Activated T-helper 1 cell treated with anti-CD3 and anti-CD28 coated beads, Interleukin-12 subunit alpha, Interleukin-12 subunit beta, Interleukin-2, Interleukin-4 antibody, amounts not matched to agents 30 ng/mL and 10 ng/mL and 1 ng/mL, durations not matched to agents 14 hours and 24 hours and 36 hours (primary cell): ENCODE data around the gene SETD7. TPM values are rescaled to one million over a fixed set of nuclear protein-coding genes. Genes with fewer than 3 reads are reported as not detected.
A peak's percentile ranks its signal among the peaks of the same experiment; 100 is the strongest.
"Not testable (repeated sequence)": the region's sequence is repeated elsewhere in the genome, so short reads cannot be mapped to it uniquely, and the experiment has no call there.

Source experiments
- DNase-seq: peaks from one replicate; pipeline ENCODE4 v3.0.0; 2021; ENCODE audit warnings: low spot score
- H3K27ac Mint-ChIP-seq: one replicate; pipeline ENCODE4 v1.8.0; 2021; ENCODE audit warnings: mild to moderate bottlenecking, mixed read lengths
- H3K27me3 Mint-ChIP-seq: one replicate; pipeline ENCODE4 v1.8.0; 2022; ENCODE audit warnings: mild to moderate bottlenecking, moderate library complexity, mixed read lengths; ENCODE audit not compliant: insufficient read depth
- H3K36me3 Mint-ChIP-seq: one replicate; pipeline ENCODE4 v1.8.0; 2021; ENCODE audit warnings: low read depth, mixed read lengths
- H3K4me1 Mint-ChIP-seq: one replicate; pipeline ENCODE4 v1.8.0; 2021; ENCODE audit warnings: low read depth, mixed read lengths
- H3K4me3 Mint-ChIP-seq: one replicate; pipeline ENCODE4 v1.8.0; 2021; ENCODE audit warnings: mild to moderate bottlenecking, moderate library complexity, mixed read lengths
- H3K9me3 Mint-ChIP-seq: one replicate; pipeline ENCODE4 v1.8.0; 2021; ENCODE audit warnings: mixed read lengths
- intact Hi-C: fragments of 100-400 bp; cut with micrococcal nuclease; formaldehyde crosslinking; loops from one replicate; pipeline ENCODE4 v1.15.1; 2024
- total RNA-seq: library from RNA; stranded (reverse); gene quantifications from 2 replicates; pipeline ENCODE4 v1.2.3, GENCODE V29; 2022

Gene SETD7
- total RNA-seq, 1 donor from 2014 or later, result 17.4 TPM

DNA sequence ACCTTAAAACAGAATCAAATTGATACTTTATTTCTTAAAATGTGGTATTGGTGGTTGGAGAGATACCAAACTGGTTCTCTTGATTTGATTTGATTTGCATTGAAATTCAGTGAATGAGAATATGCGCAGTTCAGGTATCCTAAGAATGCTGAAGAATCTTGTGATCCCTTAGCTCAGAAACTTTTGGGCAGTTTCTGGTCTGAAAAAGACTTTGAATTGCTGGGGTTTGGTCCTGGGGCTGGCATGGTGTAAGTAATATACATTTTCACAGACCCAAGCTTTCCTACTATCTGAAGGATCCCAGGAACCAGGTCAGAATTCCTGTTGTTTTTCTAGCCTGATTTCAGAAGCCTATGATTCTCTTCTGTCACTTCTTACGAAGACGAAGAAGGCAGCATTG lies 95.5 kb downstream of the SETD7 start:
- intact Hi-C loops, result no loop called here
- Mint-ChIP-seq H3K9me3 (no peaks in the 10 kb centered on the region), H3K27ac (no peak overlapping the region), H3K27me3 (no peaks in the 10 kb centered on the region), H3K36me3 (peaks cover 14% of the 10 kb centered on the region), H3K4me3 (no peak overlapping the region), H3K4me1 (peaks cover 34% of the 10 kb centered on the region)
- DNase-seq, result no peak

DNA sequence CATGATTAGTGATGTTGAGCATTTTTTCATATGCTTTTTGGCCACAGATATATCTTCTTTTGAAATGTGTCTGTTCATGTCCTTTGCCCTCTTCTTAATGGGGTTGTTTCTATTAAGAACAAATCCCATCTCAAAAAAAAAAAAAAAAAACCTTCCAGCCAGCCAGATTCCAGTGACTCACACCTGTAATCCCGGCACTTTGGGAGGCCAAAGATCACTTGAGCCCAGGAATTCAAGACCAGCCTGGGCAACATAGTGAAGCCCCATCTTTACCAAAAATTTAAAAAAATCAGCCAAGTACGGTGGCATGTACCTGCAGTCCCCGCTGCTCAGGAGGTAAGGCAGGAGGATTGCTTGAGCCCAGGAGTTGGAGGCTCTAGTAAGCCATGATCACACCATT lies 97.0 kb downstream of the SETD7 start:
- Mint-ChIP-seq H3K27ac (no peak overlapping the region), H3K27me3 (no peaks in the 10 kb centered on the region), H3K9me3 (no peaks in the 10 kb centered on the region), H3K36me3 (peaks cover 12% of the 10 kb centered on the region), H3K4me3 (no peak overlapping the region), H3K4me1 (peaks cover 50% of the 10 kb centered on the region)
- no peak for DNase-seq
- intact Hi-C loops, result no loop called here

DNA sequence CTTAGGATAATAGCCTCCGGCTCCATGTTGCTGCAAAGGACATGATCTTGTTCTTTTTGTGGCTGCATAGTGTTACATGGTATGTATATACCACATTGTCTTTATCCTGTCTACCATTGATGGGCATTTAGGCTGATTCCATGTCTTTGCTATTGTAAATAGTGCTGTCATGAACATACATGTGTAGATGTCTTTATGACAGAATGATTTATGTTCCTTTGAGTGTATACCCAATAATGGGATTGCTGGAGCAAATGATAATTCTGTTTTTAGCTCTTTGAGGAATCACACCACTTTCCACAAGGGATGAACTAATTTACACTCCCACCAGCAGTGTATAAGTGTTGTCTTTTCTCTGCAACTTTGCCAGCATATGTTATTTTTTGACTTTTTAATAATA lies 97.5 kb downstream of the SETD7 start:
- Mint-ChIP-seq H3K4me1 (peaks cover 50% of the 10 kb centered on the region), H3K27me3 (no peaks in the 10 kb centered on the region), H3K9me3 (no peaks in the 10 kb centered on the region), H3K27ac (no peak overlapping the region), H3K4me3 (no peak overlapping the region), H3K36me3 (peaks cover 8% of the 10 kb centered on the region)
- no peak for DNase-seq
- intact Hi-C loops, result no loop called here

DNA sequence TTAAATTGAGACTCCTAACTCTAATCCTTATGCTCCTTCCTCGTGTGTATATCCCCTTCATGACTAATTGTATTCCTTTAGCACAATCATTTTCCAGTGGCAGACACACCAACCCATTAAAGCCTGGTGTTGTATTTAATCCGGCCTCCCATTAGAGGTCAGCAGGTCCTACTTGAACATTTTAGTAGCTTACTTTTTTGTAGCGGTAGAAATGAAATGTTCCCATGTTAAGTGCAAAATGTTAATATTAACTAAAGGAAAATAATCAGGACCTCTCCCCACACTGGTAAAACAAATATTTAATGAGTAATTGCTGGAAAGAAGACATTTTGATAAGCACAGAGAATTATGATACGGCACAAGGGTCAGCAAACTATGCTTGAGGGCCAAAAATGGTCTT lies 98.7 kb downstream of the SETD7 start:
- Mint-ChIP-seq H3K9me3 (no peaks in the 10 kb centered on the region), H3K4me1 (peaks cover 57% of the 10 kb centered on the region), H3K36me3 (peaks cover 6% of the 10 kb centered on the region), H3K4me3 (no peak overlapping the region), H3K27ac (no peak overlapping the region), H3K27me3 (no peaks in the 10 kb centered on the region)
- no peak for DNase-seq
- intact Hi-C loops, result no loop called here

DNA sequence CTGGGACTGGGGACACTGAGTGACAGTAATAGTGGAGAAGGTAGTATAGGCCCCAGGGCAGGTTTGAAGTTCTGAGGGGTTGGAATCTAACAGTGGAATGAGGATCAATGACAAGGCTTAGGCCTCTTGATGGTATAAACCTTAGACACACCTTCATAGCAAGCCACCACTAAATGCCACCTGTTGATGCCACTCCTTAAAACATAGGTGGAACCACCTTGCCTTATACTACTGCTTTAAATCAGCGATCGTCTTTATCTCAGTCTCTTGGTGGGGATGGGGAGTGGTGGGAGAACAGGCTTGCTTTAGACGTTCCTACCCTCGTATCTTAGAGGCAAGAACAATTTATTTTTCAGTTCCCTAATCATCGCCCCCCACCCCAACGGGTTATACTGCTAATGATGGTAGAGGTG lies 100.9 kb downstream of the SETD7 start:
- Mint-ChIP-seq H3K27me3 (no peaks in the 10 kb centered on the region), H3K36me3 (peaks cover 6% of the 10 kb centered on the region), H3K4me3 (peak overlapping the region; percentile 94), H3K4me1 (peaks cover 65% of the 10 kb centered on the region), H3K9me3 (no peaks in the 10 kb centered on the region), H3K27ac (peak overlapping the region; percentile 89)
- DNase-seq, result no peak
- intact Hi-C loops, result no loop called here

DNA sequence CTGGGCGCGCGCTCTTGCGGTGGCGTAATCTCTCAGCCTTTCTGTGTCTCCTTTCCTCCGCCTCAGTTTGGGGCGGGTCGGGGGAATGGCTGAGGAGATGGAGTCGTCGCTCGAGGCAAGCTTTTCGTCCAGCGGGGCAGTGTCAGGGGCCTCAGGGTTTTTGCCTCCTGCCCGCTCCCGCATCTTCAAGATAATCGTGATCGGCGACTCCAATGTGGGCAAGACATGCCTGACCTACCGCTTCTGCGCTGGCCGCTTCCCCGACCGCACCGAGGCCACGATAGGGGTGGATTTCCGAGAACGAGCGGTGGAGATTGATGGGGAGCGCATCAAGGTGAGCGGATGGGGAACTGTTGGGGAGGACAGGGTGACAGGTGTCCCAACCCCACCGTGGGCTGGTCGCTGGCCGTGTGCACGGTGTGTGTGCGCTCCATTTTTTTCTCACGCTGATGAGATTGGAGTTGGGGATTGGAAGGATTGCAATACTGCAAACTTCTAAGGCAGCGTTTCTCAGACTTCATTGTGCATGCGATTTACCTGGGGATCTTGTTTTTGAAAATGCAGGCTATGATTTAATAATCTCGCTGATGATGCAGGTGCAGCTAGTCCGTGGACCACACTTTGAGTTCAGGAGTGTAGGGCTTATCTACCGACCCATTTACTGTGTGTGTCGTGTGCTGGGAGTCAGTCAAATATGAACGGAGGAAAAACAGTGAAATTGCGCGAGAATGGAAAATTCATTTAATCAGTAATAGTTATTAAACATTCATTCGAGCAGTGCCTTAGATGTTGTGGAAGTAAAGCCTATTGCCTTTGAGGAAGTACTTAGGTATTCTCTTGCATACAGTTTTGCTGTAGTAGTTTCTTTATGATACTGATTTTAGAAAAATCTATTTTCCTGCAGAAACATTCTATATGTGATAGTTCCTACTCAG lies 101.6 kb downstream of the SETD7 start, which contains the start of gene RAB33B:
Gene RAB33B (plus strand): TSS at position 11 of the 935 bp plus-strand sequence. CDS start 75 bp downstream, at position 86.
- DNase-seq, result no peak
- intact Hi-C loops, result loop anchor here (1.0 to 5.0 kb wide), 5 partner anchors 153 to 1068 kb away; partner anchors contain the start of genes ELMOD2, NAA15, NOCT and SCOC
- Mint-ChIP-seq H3K36me3 (peaks cover 2% of the 10 kb centered on the region), H3K27ac (peak within 1 kb of the TSS; percentile 99), H3K4me1 (peaks cover 65% of the 10 kb centered on the region), H3K9me3 (no peaks in the 10 kb centered on the region), H3K4me3 (peak within 1 kb of the TSS; percentile 94), H3K27me3 (no peaks in the 10 kb centered on the region)

DNA sequence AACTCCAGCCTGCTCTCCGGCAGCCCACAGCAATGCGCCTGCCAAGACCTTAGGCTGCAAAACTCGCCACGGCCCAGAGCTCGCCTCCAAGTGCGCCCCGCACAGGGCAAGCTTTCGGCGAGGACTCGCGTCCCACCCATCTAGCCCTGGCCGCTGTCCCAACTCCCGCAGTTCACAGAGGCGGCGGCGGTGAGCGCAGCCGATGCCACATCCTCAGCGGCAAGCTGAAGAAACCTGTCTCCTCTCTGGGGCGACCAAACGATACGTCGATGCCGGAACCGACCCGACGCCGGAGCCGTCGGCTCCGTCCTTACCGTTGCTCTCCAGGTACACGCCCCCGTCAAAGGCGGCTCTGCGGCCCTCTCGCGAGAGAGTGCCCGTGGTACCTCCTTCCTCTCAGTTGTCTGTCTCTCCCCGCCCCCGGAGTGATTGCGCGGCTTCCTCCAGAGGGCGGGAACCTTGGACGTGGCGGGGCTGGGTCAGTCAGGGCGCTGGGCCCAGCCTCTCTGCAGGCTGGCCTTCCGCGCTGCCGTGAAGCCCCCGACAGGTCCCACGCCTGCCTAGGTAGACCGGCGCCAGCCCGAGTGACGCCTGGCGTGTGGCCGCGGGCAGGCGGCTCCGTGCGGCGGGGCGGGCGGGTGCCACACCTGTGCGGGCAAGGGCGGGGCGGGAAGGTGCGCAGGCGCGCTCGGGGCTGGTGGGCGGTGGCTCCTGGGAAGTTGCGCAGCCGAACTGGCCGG lies 102.5 kb downstream of the SETD7 start:
- intact Hi-C loops, result loop anchor here (1.0 to 5.0 kb wide), 13 partner anchors 37 to 1069 kb away; partner anchors contain the start of genes ELMOD2, NAA15, NOCT and SCOC
- H3K4me3 Mint-ChIP-seq, result peak overlapping the region; percentile 94
- H3K4me1 Mint-ChIP-seq, result peaks cover 58% of the 10 kb centered on the region
- DNase-seq, result peak; percentile 95
- H3K27ac Mint-ChIP-seq, result peak overlapping the region; percentile 99
- peaks cover 3% of the 10 kb centered on the region for H3K36me3 Mint-ChIP-seq
- H3K27me3 Mint-ChIP-seq, result no peaks in the 10 kb centered on the region
- H3K9me3 Mint-ChIP-seq, result no peaks in the 10 kb centered on the region

DNA sequence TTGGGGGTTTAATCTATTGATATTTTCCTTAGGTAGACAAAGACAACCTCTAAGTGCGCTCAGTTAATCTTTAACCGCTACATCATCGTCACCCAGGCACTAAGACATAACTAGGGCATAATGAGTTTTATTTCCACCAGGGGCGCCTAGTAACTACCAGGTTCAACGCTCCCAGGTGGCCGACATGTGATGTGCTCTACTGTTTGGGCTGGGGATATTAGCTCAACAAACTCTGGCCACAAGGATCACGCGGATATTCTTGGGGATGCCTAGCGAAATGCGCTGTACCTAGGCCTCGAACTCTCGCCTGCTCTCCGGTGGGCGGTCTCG lies 103.0 kb downstream of the SETD7 start:
- no peaks in the 10 kb centered on the region for H3K9me3 Mint-ChIP-seq
- intact Hi-C loops, result loop anchor here (1.0 to 5.0 kb wide), 10 partner anchors 37 to 1069 kb away; partner anchors contain the start of gene ELMOD2
- H3K4me3 Mint-ChIP-seq, result peak overlapping the region; percentile 94
- peaks cover 3% of the 10 kb centered on the region for H3K36me3 Mint-ChIP-seq
- peak overlapping the region; percentile 99 for H3K27ac Mint-ChIP-seq
- DNase-seq, result no peak
- H3K27me3 Mint-ChIP-seq, result no peaks in the 10 kb centered on the region
- peaks cover 53% of the 10 kb centered on the region for H3K4me1 Mint-ChIP-seq

DNA sequence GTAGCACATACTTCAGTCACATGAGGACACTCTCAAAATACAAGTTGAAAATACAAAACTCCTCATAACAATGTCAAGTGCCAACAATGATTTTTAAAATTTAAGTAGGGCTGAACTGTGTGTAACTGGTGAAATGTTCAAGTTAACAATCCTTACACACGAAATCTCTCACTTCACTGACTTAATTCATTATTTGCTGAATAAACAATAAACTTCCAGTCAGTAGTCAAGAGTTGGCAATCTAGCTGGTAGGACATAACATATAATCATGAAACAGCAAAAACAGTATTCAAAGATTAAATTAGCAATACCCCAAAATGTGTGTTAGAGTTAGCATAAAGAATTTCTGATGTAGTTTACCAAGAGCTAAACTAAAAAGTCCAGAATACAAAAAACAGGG lies 104.0 kb downstream of the SETD7 start:
- H3K27me3 Mint-ChIP-seq, result no peaks in the 10 kb centered on the region
- intact Hi-C loops, result loop anchor here (5.0 kb wide), 2 partner anchors 705 to 1070 kb away; partner anchors contain the start of gene ELMOD2
- peaks cover 43% of the 10 kb centered on the region for H3K4me1 Mint-ChIP-seq
- H3K36me3 Mint-ChIP-seq, result peaks cover 3% of the 10 kb centered on the region
- no peaks in the 10 kb centered on the region for H3K9me3 Mint-ChIP-seq
- no peak overlapping the region for H3K27ac Mint-ChIP-seq
- H3K4me3 Mint-ChIP-seq, result peak overlapping the region; percentile 94
- no peak for DNase-seq

DNA sequence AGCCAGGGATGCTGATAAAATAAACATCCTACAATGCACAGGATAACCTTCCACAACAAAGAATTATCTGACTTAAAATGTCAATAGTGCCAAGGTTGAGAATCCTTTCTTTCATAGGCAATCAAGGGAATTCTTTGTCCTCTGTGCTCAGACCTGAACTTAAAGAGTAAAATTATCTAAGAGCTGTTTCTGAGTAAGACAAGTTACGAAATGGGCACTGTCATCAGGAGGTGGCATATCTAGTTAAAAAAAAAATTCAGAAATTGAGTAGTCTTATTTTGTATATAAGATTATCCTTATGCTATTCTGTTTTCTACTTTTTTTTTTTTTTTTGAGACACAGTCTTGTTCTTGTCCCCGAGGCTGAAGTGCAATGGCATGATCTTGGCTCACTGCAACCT lies 105.4 kb downstream of the SETD7 start:
- intact Hi-C loops, result loop anchor here (5.0 kb wide), 2 partner anchors 707 to 1072 kb away; partner anchors contain the start of gene ELMOD2
- no peak for DNase-seq
- H3K9me3 Mint-ChIP-seq, result no peaks in the 10 kb centered on the region
- no peaks in the 10 kb centered on the region for H3K27me3 Mint-ChIP-seq
- H3K27ac Mint-ChIP-seq, result no peak overlapping the region
- H3K4me1 Mint-ChIP-seq, result peaks cover 31% of the 10 kb centered on the region
- no peak overlapping the region for H3K4me3 Mint-ChIP-seq
- H3K36me3 Mint-ChIP-seq, result peaks cover 3% of the 10 kb centered on the region

DNA sequence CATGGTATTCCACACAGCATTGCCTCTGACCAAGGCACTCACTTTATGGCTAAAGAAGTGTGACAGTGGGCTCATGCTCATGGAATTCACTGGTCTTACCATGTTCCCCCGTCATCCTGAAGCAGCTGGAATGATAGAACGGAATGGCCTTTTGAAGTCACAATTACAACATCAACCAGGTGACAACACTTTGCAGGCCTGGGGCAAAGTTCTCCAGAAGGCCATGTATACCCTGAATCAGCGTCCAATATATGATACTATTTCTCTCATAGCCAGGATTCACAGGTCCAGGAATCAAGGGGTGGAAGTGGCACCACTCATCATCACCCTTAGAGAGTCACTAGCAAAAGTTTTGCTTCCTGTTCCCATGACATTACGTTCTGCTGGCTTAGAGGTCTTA lies 108.9 kb downstream of the SETD7 start:
- H3K4me1 Mint-ChIP-seq, H3K4me3 Mint-ChIP-seq, DNase-seq, H3K27ac Mint-ChIP-seq, H3K27me3 Mint-ChIP-seq, intact Hi-C loops, H3K36me3 Mint-ChIP-seq, H3K9me3 Mint-ChIP-seq: not testable (repeated sequence)
